SK-N-MC (cell line): ENCODE data around the gene CTSA.

Experiments
- DNase-seq: peaks from one replicate; pipeline ENCODE4 v3.0.0-alpha.2; 2011; ENCODE audit warnings: low read depth, low spot score
- H3K27ac ChIP-seq: fragments of 200-600 bp; sonication (generic); 2 replicates; pipeline ENCODE4 v1.5.1; 2016; ENCODE audit warnings: mixed run types
- H3K36me3 ChIP-seq: fragments of 200-600 bp; sonication (generic); 2 replicates; pipeline ENCODE4 v1.6.1; 2017; ENCODE audit warnings: antibody characterized with exemption, low read length, mixed read lengths; ENCODE audit not compliant: insufficient read depth
- H3K4me3 ChIP-seq: fragments of 200-600 bp; sonication (generic); 2 replicates; pipeline ENCODE4 v1.5.1; 2016
- H3K9ac ChIP-seq: fragments of 200-600 bp; sonication (generic); 2 replicates; pipeline ENCODE4 v1.8.0; 2017; ENCODE audit warnings: mixed run types, mixed read lengths; ENCODE audit not compliant: insufficient read length
- H3K9me3 ChIP-seq: fragments of 200-600 bp; sonication (generic); 2 replicates; pipeline ENCODE4 v1.6.1; 2017; ENCODE audit warnings: low read depth, mild to moderate bottlenecking, antibody characterized with exemption, low read length, moderate library complexity, mixed read lengths
- EZH2 ChIP-seq: fragments of 200-600 bp; sonication (generic); IDR thresholded peaks from one replicate; pipeline ENCODE4 v1.6.1; 2017; ENCODE audit warnings: antibody characterized with exemption
- FOXP2 ChIP-seq: optimal IDR thresholded peaks from 2 replicates; pipeline ENCODE3; 2011; ENCODE audit warnings: mild to moderate bottlenecking, moderate library complexity; ENCODE audit not compliant: insufficient read depth; ENCODE audit errors: extremely low read length, control extremely low read depth
- POLR2AphosphoS5 ChIP-seq: IDR thresholded peaks from 2 replicates; pipeline ENCODE4 v1.6.1; 2012; ENCODE audit warnings: mild to moderate bottlenecking, low read depth, low read length, borderline replicate concordance

The CTSA gene

GRCh38 chr20:45890985-45891983 lies at the start of gene CTSA, which contains the start of gene NEURL2:
TSS of gene CTSA (plus strand) at chr20:45891335. CDS start at chr20:45891569, 234 bp downstream.
TSS of gene NEURL2 (minus strand) at chr20:45891208. CDS start at chr20:45890991, 217 bp downstream.
- Histone ChIP-seq H3K36me3 (no peaks in the 10 kb centered on the region), H3K27ac (no peak within 1 kb of the TSS), H3K9me3 (no peaks in the 10 kb centered on the region), H3K9ac (peak within 1 kb of the TSS; percentile 93), H3K4me3 (peak within 1 kb of the TSS; percentile 99)
- no peak for DNase-seq
- no peak for TF ChIP-seq EZH2
- TF ChIP-seq POLR2AphosphoS5 = peak; percentile 80; the same call in 1 of the 2 replicates

GRCh38 chr20:45841407-45842129 lies 49.6 kb upstream of the CTSA start:
- H3K36me3 ChIP-seq = no peaks in the 10 kb centered on the region; the same call in 1 of the 2 replicates
- no peak overlapping the region for H3K9ac ChIP-seq
- no peak for TF ChIP-seq EZH2
- no peak for TF ChIP-seq POLR2AphosphoS5
- TF ChIP-seq FOXP2 = no peak
- no peak for DNase-seq
- H3K9me3 ChIP-seq = no peaks in the 10 kb centered on the region
- H3K27ac ChIP-seq = no peak overlapping the region
- H3K4me3 ChIP-seq = no peak overlapping the region

- Histone ChIP-seq H3K36me3 (no peaks in the 10 kb centered on the region; the same call in 1 of the 2 replicates), H3K4me3 (no peak overlapping the region), H3K9me3 (no peaks in the 10 kb centered on the region), H3K27ac (no peak overlapping the region), H3K9ac (no peak overlapping the region)
- TF ChIP-seq FOXP2 (no peak), EZH2 (no peak), POLR2AphosphoS5 (no peak)
- DNase-seq = no peak
Observed at GRCh38 chr20:45842169-45842812, 48.8 kb upstream of the CTSA start.

GRCh38 chr20:45843506-45843905 lies 47.6 kb upstream of the CTSA start:
- Histone ChIP-seq H3K36me3 (no peaks in the 10 kb centered on the region; the same call in 1 of the 2 replicates), H3K9me3 (no peaks in the 10 kb centered on the region)

GRCh38 chr20:45845452-45845851 lies 45.7 kb upstream of the CTSA start:
- H3K27ac ChIP-seq = no peak overlapping the region
- DNase-seq = no peak
- H3K9me3 ChIP-seq = no peaks in the 10 kb centered on the region
- TF ChIP-seq FOXP2 (no peak), POLR2AphosphoS5 (no peak), EZH2 (no peak)
- no peak overlapping the region for H3K9ac ChIP-seq
- no peak overlapping the region for H3K4me3 ChIP-seq
- H3K36me3 ChIP-seq = no peaks in the 10 kb centered on the region; the same call in 1 of the 2 replicates

More at GRCh38 chr20:45843506-45843905, 47.6 kb upstream of the CTSA start:
- H3K27ac ChIP-seq = no peak overlapping the region
- TF ChIP-seq POLR2AphosphoS5 = no peak
- TF ChIP-seq FOXP2 = no peak
- TF ChIP-seq EZH2 = no peak
- no peak overlapping the region for H3K4me3 ChIP-seq
- DNase-seq = no peak
- H3K9ac ChIP-seq = no peak overlapping the region

GRCh38 chr20:45848421-45848820 lies 42.7 kb upstream of the CTSA start:
- no peaks in the 10 kb centered on the region; the same call in 1 of the 2 replicates for H3K36me3 ChIP-seq
- TF ChIP-seq FOXP2 = no peak

GRCh38 chr20:45848969-45849582 lies 42.1 kb upstream of the CTSA start:
- TF ChIP-seq FOXP2 (no peak), EZH2 (no peak), POLR2AphosphoS5 (no peak)
- Histone ChIP-seq H3K36me3 (no peaks in the 10 kb centered on the region), H3K9me3 (no peaks in the 10 kb centered on the region), H3K4me3 (no peak overlapping the region), H3K9ac (no peak overlapping the region), H3K27ac (no peak overlapping the region)
- no peak for DNase-seq

More at GRCh38 chr20:45848421-45848820, 42.7 kb upstream of the CTSA start:
- no peak overlapping the region for H3K27ac ChIP-seq
- H3K4me3 ChIP-seq = no peak overlapping the region
- H3K9me3 ChIP-seq = no peaks in the 10 kb centered on the region
- DNase-seq = no peak
- no peak overlapping the region for H3K9ac ChIP-seq

- H3K9ac ChIP-seq = no peak overlapping the region
- no peaks in the 10 kb centered on the region for H3K9me3 ChIP-seq
- no peak for DNase-seq
- H3K27ac ChIP-seq = no peak overlapping the region
- TF ChIP-seq FOXP2 (no peak), EZH2 (no peak), POLR2AphosphoS5 (no peak)
- H3K4me3 ChIP-seq = no peak overlapping the region
- H3K36me3 ChIP-seq = no peaks in the 10 kb centered on the region
Observed at GRCh38 chr20:45850238-45850637, 40.9 kb upstream of the CTSA start.
